Skeletal muscle cell (primary cell): ENCODE measurements around the gene TGFBR3.
A peak's percentile ranks its signal among the peaks of the same experiment; 100 is the strongest.

Source experiments
- DNase-seq: peaks from one replicate; pipeline ENCODE4 v3.0.0-alpha.2; 2010; ENCODE audit warnings: low read depth
- H3K4me3 ChIP-seq: 2 replicates; pipeline ENCODE4 v1.5.1; 2011; ENCODE audit warnings: low read depth, mild to moderate bottlenecking, control low read depth, low read length, moderate library complexity

TGFBR3 gene

GRCh38 chr1:91807921-91808620 is 77.9 kb downstream of the TGFBR3 start:
- DNase-seq = no peak
- no peak overlapping the region for H3K4me3 ChIP-seq

- peak; percentile 60 for DNase-seq
Measured at GRCh38 chr1:91806769-91807700, 78.9 kb downstream of the TGFBR3 start.

GRCh38 chr1:91806181-91806768 is 79.7 kb downstream of the TGFBR3 start:
- no peak overlapping the region for H3K4me3 ChIP-seq
- DNase-seq = no peak

More at GRCh38 chr1:91806769-91807700, 78.9 kb downstream of the TGFBR3 start:
- H3K4me3 ChIP-seq = no peak overlapping the region

GRCh38 chr1:91805311-91805801 is 80.6 kb downstream of the TGFBR3 start:
- H3K4me3 ChIP-seq = no peak overlapping the region
- DNase-seq = no peak

- no peak overlapping the region for H3K4me3 ChIP-seq
- no peak for DNase-seq
Measured at GRCh38 chr1:91804546-91805023, 81.4 kb downstream of the TGFBR3 start.

GRCh38 chr1:91803847-91804545 is 82.0 kb downstream of the TGFBR3 start:
- H3K4me3 ChIP-seq = no peak overlapping the region
- no peak for DNase-seq

- no peak overlapping the region for H3K4me3 ChIP-seq
Measured at GRCh38 chr1:91803123-91803522, 82.8 kb downstream of the TGFBR3 start.

GRCh38 chr1:91801496-91802115 is 84.3 kb downstream of the TGFBR3 start:
- H3K4me3 ChIP-seq = no peak overlapping the region
- DNase-seq = no peak

More at GRCh38 chr1:91803123-91803522, 82.8 kb downstream of the TGFBR3 start:
- DNase-seq = no peak

GRCh38 chr1:91799863-91800262 is 86.1 kb downstream of the TGFBR3 start:
- H3K4me3 ChIP-seq = no peak overlapping the region
- no peak for DNase-seq

GRCh38 chr1:91799159-91799558 is 86.8 kb downstream of the TGFBR3 start:
- H3K4me3 ChIP-seq = no peak overlapping the region
- DNase-seq = no peak

GRCh38 chr1:91798740-91799139 is 87.2 kb downstream of the TGFBR3 start:
- H3K4me3 ChIP-seq = no peak overlapping the region
- no peak for DNase-seq

- no peak for DNase-seq
- H3K4me3 ChIP-seq = no peak overlapping the region
Measured at GRCh38 chr1:91798241-91798648, 87.7 kb downstream of the TGFBR3 start.

- no peak for DNase-seq
Measured at GRCh38 chr1:91797164-91797563, 88.8 kb downstream of the TGFBR3 start.

GRCh38 chr1:91796390-91796654 is 89.6 kb downstream of the TGFBR3 start:
- no peak overlapping the region for H3K4me3 ChIP-seq
- DNase-seq = no peak

More at GRCh38 chr1:91797164-91797563, 88.8 kb downstream of the TGFBR3 start:
- no peak overlapping the region for H3K4me3 ChIP-seq

- no peak overlapping the region for H3K4me3 ChIP-seq
- DNase-seq = no peak
Measured at GRCh38 chr1:91795591-91796389, 90.2 kb downstream of the TGFBR3 start.

- no peak overlapping the region for H3K4me3 ChIP-seq
Measured at GRCh38 chr1:91793877-91794276, 92.1 kb downstream of the TGFBR3 start.

GRCh38 chr1:91793189-91793588 is 92.8 kb downstream of the TGFBR3 start:
- DNase-seq = no peak
- H3K4me3 ChIP-seq = no peak overlapping the region

More at GRCh38 chr1:91793877-91794276, 92.1 kb downstream of the TGFBR3 start:
- no peak for DNase-seq

- H3K4me3 ChIP-seq = no peak overlapping the region
- no peak for DNase-seq
Measured at GRCh38 chr1:91792489-91793071, 93.4 kb downstream of the TGFBR3 start.
